IPS DF 4.7 (cell line): ENCODE results near the gene ATP2A2.
"Not testable (repeated sequence)": the region's sequence is repeated elsewhere in the genome, so short reads cannot be mapped to it uniquely, and the experiment has no call there.

Experiments
- DNase-seq: peaks from one replicate; pipeline ENCODE4 v3.0.0-alpha.2; 2013; ENCODE audit warnings: low spot score; ENCODE audit errors: extremely low read depth

Gene ATP2A2

DNA sequence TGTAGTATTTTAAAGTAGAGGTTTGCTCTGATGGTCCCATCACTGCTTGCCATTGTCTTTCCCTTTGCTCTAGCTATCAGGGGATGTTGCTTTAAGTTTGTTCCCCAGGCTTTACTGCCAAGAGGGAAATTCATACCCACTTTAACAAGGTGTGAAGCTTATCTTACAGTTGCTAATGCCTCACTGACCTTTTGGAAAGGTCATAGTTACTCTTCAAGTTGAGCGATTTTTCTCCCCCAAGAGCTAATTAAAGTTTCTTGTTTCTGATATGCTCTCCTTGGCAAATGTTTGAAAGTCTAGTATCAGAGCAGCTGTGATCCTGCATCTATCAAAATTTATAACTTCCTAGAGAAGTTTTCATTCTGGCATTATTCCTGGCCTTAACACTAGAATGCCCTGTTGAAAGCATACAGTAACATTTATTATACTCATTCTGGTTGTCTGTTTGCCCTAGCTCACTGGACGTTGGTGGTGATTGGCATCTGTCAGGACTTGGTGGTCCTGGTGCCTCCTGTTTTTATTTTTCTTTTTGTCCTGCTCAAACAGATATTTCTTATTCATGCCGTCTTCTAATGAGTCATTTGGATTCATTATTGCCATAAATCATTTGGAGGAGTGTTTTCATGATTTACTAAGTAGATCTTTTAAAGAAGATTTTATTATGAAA lies 8.1 kb downstream of the ATP2A2 start:
- DNase-seq: no peak

DNA sequence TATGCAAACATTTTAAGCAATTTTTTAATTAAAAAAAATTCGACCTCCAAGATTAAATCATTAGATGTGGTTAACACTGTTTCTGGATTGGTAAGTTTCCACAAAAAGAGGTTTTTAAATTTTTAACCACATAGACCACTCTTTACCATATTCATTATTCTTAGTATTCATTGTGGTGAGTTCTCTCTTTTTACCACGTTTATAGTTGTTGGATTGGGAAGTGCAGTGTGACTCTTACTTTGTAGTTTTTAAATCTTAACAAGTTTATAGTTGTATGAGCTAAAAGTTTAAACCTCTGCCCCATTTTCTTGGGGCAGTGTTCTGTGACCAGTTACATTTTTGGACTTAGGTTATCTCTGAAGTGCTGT lies 8.6 kb downstream of the ATP2A2 start:
- DNase-seq: no peak

DNA sequence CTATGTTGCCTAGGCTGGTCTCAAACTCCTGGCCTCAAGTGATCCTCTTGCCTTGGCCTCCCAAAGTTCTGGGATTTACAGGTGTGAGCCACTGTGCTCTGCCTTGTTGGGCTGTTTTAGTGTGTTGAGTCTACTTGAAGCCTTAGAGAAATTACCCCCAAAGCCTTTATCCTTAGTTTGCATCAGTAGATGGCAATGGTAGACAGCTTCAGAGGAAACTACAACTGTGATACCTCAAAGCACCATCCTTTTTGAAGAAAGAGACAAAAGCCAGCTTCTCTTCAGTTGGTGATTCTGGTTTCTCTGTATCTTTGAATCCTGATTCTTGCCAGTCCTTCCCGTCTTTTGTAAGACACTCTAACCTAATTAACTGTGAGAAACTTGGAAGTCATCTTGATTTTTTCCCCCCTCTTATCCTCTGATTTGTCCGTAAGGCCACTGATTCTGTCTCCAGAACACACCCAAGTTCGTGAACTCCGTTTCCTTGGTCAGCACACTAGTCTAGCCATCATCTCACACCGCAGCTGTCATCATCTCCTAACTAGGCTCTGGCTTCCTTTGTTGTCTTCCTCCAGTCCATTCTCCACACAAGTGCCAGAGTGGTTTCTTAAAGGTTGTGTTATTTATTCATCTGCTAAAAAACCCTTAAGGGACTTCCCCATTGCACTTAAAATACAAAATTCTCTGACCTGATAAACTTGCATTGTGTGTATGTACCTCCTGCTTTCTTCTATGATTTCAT lies 20.2 kb downstream of the ATP2A2 start:
- DNase-seq: no peak

DNA sequence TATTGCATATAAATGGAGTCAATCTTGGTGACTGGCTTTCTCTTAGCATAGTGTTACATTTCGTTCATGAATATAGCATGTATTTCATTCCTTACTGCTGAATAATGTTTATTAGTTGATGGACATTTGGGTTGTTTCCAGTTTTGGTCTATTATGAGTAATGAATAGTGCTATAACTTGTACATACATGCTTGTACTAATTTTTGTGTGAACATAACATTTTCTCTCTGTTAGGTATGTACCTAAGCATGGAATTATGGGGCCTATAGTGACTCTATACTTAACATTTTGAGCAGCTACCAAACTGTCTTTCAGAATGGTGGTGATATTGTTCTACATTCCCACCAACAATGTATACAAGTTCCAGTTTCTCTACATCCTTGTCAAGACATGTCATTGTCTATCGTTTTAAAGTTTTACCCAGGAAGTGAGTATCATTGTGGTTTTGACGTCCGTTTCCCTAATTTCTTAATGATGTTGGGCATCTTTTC lies 23.1 kb downstream of the ATP2A2 start:
- no peak for DNase-seq

DNA sequence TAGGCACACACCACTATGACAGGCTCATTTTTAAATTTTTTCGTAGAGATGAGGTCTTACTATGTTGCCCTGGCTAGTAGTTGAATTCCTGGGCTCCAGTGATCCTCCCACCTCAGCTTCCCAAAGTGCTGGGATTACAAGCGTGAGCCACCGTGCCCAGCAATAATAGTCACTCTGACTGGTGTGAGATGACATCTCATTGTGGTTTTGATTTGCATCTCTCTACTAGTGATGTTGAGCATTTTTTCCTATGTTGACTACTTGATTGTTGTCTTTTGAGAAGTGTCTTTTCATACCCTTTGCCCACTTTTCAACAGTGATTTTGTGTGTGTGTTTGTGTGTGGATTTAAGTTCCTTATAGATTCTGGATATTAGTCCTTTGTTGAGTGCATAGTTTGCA lies 26.3 kb downstream of the ATP2A2 start:
- DNase-seq: no peak

DNA sequence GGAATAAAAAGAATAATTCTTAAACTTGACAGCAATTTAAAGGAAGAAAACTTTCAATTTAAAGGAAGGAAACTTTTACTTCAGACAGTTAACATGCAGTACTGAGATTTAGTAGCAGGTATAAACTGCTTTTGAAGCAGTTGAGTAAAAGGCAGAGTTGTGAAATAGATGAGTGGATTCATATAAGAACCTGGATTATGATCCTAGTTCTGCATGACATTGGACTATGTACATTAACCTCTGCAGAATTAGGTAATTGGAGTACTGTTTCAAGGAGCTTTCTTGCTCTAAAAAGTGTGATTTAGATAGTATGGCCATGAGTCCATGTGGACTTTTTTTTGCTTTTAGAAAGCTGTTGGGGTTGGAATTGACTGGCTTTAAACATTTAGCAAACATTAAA lies 29.7 kb downstream of the ATP2A2 start:
- DNase-seq: no peak

DNA sequence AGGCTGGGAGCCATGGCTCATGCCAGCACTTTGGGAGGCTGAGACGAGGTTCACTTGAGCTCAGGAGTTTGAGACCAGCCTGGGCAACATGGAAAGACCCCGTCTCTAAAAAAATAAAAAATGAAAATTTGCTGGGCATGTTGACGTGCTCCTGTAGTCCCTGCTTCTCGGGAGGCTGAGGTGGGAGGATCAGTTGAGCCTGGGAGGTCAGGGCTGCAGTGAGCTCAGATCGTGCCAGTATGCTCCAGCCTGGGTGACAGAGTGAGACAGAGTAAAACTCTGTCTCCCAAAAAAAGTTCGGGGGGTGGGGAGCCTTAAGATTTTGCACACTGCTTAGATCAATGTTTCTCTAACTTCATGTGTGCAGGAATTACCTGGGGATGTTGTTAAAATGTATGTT lies 30.9 kb downstream of the ATP2A2 start:
- DNase-seq: no peak

DNA sequence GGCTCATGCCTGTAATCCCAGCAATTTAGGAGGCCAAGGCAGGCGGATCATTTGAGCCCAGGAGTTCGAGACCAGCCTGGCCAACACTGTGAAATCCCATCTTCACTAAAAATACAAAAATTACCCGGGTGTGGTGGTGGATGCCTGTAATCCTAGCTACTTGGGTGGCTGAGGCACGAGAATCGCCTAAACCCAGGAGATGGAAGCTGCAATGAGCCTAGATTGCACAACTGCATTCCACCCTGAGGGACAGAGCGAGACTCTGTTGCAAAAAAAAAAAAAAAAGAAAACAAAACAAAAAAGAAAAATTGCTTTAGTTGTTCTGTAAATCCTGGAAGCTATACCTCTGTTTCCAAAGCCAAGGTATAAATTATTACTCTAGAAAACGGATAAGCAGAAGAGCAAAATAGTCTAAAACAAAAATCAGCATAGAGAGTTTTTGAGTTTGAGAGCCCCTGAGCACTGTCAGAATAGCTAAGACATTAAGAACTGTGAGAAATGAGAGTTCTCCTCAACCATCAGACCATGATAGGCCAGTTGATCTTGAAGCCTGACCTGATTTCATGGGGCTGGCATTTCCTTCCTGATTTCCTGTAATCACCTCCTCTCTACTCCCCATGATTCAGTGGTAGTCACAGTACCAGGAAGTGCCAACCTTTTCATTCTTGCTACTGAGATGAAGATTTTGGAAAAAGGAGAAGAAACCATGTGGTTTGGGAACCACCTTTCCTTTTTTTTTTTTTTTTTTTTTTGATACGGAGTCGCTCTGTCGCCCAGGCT lies 31.7 kb downstream of the ATP2A2 start:
- no peak for DNase-seq

DNA sequence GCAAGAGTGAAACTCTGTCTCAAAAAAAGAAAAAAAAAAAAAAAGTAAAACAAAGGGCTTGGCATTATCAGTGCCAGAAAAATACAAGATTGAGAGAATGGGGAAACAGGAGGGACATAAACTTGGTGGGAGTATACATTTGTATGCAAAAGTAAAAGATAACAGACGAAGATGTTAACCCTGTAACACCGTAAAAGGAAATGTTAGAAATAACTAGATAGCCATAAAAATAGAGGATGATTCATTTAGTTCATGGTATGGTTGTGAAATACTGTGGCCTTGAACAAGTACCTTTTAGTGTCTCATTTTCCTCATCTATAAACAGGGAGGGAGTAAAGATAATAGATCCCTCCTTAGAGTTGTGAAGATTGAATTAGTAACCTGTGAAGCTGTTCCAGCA lies 33.3 kb downstream of the ATP2A2 start:
- DNase-seq: no peak

DNA sequence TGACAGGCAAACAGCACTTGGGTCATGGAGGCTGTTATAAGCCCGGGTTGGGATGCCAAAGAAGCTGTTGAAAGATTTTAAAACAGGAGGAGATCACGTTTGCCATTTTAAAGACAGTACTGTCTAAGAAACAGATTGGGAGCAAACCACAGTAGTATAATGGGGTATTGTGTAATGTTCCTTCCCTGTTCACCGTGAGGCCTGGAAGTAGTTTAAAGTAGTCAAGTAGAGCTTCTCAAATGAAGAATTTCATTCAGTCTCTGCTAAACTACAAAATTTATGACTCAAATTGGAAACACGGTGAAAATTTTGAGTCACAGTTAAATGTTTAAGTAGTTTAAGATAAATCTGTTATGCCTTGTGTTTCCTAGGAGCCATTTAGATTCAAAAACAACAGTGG lies 35.8 kb downstream of the ATP2A2 start:
- DNase-seq: no peak

DNA sequence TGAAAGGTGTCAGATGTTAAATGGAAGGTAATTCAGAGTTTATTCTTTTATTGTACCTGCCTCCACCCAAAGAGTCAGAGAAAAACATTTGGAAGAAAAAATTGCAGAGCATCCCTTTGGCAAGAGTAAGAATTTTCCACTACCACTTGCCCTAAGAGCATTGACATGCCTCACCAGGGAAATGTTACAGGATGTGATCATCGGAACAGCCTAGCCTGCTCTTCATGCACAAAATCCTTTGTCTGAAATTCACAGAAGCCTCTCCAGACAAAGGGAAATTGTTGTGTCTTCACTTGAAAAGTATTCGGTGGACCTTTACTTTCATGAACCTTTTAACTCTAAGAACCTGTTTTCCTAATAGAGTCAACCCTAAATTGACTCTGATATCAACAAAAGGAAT lies 36.9 kb downstream of the ATP2A2 start:
- no peak for DNase-seq

DNA sequence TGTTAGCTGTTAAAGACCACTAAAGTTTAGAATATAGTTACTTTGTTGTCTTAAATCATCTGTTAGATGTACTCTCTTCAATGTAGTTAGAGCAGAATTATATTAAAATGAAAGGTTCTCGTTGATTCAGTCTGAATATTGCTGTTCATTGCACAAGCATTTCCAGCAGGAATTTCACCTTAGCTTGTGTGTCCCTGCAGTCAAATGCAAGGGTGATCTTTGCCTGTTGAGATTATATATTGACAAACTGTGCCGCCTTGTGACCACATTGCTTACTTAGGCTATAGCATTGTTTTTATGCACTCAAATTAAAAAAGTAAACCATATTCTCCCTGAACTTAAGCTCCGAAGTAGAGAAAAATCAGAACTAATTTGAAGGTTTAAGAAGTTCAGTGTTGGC lies 39.5 kb downstream of the ATP2A2 start:
- DNase-seq: no peak

DNA sequence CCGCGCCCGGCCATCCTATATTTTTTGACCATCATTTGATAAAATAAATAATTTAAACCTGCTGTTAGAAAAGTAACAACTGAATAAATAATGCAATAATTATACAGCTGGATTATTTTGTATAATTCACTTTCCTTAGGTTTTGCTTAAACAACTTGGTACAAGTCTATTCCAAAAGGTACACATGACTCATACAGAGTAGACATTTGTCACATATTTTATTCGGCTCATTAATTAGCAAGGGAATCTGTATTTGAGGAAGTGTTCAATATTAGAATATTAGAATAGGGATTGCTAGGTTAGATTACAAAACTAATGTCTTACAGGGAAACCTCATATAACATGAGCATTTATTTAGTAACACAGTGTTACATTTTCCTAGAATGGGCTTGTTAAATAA lies 48.7 kb downstream of the ATP2A2 start:
- DNase-seq: no peak

DNA sequence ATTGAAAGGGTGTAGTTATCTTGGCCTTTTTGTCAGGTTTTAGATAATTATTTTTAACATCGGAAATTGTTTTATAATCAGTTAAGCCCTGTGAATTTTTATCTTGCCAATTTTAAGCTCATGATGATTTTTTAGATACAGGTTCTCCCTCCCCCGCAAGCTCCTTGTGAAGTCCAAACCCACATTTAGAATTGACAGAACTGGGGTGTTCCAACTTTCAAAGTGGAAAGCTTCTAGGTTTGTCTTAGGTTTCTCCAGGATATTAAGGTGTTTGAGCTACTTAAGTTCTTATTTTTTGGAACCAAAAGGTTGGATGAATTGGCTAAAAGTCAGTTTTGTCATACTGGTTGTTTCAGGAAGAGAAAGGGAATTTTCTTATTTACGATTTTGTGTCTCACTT lies 49.1 kb downstream of the ATP2A2 start:
- no peak for DNase-seq

DNA sequence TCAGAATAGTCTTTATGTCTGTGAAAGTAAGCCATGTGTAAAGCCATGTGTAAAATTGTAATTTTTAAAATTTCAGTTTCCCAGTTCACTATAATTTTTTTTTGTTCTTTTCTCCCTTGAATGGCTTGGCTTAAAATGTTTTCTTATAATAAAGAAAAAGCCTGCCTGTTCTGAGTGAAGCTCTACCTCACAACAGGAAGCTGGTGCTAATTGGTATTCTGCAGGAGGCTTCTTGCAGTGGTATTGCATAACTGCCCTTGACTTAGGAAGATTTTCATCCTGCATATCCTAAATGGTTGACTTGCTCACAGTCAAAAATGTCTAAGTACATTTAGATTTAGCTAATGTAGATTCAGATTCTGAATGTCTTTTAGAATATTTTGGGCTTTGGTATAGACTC lies 49.5 kb downstream of the ATP2A2 start:
- no peak for DNase-seq

DNA sequence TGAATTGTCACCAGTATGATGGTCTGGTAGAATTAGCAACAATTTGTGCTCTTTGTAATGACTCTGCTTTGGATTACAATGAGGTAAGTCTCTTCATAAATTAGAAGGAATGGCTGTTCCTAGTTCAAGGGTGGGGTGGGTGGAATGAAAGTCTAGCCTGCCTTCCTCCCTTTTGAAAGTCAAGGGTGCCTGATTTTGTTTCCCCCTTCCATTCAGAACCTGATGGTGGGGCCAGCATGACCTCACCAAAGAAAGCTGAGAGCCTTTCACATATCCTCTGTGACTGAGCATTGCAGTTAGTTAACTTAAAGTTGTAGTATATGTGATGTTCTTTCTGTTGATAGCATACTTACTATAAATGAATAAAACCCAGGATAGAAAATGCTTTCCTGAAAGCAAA lies 52.2 kb downstream of the ATP2A2 start:
- no peak for DNase-seq

DNA sequence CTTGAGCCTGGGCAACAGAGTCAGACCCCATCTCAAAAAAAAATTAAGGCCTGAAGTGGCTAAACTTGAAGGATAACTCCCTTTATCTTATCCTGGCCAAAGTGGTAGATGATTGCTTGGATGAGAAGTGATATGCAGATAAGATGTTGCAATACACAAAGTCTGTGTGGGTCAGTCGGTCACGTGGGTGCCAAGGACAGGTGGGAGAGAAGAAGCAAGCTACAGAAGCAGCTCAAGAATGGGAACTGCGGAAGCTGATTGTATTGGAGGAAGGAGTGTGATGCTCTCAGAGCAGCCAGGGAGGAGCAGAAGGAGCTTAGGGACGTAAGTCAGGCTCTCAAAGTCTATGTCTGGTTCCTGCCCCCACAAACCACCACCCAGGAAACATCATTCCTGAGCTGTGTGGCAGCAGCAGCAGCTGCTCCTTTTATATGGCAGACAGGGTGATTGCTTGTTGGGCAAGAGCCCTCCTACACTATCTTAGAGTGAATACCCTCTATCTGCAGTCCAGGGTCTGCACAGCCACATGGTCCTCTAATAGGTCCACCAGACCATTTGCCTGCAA lies 54.5 kb downstream of the ATP2A2 start:
- no peak for DNase-seq

DNA sequence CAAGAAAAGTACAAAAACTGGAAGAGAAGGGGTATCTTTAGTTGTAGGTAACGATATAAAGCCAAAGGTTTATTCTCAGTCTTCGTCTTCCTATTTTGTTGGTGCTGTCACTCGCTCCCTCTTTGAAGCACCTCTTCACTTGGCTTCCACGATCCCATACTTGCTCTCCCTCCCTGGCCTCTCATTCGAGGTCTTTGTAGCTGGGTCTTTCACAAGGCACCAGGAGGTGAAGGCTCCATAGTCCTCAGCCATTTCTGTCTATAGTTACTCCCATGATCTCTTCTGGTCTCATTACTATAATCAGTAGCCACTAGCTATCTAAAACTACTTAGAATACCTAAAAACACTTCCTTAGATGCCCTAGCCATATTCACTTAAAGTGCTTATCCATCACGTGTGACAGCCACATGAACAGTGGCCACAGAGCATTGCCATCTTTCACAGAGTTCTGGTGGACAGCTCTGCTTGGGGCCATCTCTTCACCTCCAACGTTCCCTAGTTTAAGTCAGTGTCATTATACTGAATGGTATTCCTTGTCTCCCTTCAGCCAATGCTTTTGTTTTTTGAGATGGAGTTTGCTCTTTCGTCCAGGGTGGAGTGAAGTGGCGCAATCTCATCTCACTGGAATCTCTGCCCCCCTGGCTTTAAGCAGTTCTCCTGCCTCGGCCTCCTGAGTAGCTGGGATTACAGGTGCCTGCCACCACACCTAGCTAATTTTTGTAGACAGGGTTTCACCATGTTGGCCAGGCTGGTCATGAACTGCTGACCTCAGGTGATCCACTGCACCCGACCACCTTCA lies 57.1 kb downstream of the ATP2A2 start:
- no peak for DNase-seq

DNA sequence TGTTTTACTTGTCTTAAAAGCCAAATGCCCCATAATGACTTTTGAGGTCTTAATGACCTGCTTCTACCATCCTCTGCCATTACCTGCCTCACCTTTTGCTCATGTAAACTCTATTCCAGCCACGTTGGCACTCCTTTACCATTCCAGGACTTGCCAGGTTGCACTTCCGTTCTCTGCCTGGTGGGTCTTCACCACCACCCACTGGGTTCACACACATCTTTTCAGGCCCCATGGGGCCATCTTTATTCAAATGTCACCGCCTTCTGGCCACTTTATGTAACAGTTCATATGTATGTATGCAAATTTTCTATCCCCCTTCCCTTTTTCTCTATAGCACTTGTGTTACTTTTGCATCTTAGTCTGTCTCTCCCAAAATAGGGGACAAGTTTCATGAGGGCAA lies 57.7 kb downstream of the ATP2A2 start:
- no peak for DNase-seq

DNA sequence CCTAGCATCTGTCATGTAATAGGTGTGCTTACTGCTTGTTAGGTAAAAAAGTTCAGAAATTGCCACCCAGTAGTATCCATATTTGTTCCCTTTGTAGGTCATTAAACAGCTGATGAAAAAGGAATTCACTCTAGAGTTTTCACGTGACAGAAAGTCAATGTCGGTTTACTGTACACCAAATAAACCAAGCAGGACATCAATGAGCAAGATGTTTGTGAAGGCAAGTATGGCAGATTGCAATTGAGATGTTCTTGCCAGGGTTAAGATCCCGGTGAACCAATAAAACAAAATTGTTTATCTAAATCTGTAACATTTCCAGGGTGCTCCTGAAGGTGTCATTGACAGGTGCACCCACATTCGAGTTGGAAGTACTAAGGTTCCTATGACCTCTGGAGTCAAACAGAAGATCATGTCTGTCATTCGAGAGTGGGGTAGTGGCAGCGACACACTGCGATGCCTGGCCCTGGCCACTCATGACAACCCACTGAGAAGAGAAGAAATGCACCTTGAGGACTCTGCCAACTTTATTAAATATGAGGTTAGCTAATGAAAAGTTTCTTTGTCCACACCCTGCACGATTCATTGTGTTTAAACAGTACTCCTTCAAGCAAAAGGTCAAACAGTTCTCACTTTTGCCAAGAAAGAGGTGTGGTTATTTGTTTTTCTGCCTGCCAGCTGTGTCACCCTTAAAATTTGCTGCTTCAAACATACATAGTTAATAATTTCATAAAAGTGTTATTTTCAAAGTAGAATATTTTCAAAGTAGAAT lies 58.3 kb downstream of the ATP2A2 start:
- DNase-seq: no peak

DNA sequence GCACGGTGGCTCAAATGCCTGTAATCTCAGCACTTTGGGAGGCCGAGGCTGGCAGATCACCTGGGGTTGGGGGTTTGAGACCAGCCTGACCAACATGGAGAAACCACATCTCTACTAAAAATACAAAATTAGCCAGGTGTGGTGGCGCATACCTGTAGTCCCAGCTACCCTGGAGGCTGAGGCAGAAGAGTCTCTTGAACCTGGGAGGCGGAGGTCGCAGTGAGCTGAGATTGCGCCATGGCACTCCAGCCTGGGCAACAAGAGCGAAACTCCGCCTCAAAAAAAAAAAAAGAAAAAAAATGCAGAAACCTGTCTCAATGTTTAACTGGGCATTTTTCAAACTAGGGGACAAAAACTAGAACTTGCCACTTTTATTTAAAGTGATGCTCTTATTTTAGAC lies 59.2 kb downstream of the ATP2A2 start:
- DNase-seq: not testable (repeated sequence)
